NCI-H510A (cell line): Measurements from ENCODE around the gene ACOD1.
"Not testable (repeated sequence)": the region's sequence is repeated elsewhere in the genome, so short reads cannot be mapped to it uniquely, and the experiment has no call there.

Source experiments
- DNase-seq: peaks from one replicate; lab custom pipeline; 2025; lab: John Stamatoyannopoulos, UW

ACOD1 gene

GRCh38 chr13:76953968-76954367 lies 5.7 kb downstream of the ACOD1 start:
- DNase-seq, result no peak

GRCh38 chr13:76954538-76954937 lies 6.2 kb downstream of the ACOD1 start:
- no peak for DNase-seq

DNA sequence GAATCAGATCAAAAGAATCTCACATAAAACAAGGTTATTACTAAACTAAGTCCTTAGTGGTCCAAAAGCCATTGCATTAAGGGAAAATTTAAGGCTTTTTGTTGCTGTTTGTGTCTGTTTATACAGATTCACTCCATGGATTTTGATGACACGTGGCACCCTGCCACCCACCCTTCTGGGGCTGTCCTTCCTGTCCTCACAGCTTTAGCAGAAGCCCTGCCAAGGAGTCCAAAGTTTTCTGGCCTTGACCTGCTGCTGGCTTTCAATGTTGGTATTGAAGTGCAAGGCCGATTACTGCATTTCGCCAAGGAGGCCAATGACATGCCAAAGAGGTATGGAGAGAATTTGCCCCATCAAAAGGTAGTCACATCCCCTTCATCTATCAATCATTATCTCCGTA lies 6.9 kb downstream of the ACOD1 start:
- DNase-seq, result no peak

GRCh38 chr13:76955661-76956060 lies 7.3 kb downstream of the ACOD1 start:
- no peak for DNase-seq

DNA sequence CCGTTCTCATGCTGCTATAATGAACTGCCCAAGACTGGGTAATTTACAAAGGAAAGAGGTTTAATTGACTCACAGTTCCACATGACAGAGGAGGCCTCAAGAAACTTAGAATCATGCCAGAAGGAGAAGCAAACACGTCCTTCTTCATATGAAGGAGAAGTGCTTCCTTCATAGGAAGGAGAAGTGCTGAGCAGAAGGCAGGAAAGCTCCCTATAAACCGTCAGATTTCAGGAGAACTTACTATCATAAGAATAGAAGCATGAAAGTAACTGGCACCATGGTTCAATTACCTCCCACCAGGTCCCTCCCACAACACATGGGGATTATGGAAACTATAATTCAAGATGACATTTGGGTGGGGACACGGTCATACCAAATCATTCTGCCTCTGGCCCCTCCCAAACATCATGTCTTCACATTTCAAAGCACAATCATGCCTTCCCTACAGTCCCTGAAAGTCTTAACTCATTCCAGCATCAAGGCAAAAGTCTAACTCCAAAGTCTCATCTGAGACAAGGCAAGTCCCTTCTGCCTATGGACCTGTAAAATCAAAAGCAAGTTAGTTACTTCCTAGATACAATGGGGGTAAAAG lies 10.6 kb downstream of the ACOD1 start:
- DNase-seq, result no peak

GRCh38 chr13:76959734-76960133 lies 11.4 kb downstream of the ACOD1 start:
- not testable (repeated sequence) for DNase-seq

DNA sequence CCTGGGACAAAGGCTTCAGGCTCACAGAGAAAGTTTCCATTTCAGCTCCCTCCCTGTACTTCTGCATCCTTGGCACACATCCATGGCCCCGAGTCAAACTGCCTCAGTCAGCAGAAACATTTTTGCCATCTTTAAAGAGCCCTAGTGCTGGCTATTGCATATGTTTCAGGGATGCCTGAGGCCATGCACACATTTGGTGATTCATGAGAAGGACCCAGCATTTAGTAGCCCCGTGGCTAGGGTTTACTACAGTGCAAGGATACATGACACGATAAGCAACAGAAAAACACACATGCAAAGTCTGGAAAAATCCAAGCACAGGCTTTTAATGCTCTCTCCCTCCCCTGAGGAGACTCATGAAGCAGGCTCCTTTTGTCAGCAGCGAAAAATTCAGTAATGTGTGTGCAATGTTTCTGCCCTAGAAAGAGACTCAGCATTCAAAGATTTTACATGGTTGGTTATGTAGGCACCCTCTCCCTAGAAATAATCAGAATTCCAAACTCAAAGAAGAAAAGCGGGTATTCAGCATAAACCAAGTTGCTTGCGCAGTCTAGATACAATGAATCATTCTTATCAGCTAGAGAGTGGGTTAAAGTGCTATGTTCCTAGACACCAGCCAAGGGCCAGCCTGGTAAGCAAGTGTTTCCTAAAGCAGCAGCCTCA lies 17.6 kb downstream of the ACOD1 start:
- no peak for DNase-seq

- no peak for DNase-seq
Measured at GRCh38 chr13:76967031-76967430, 18.7 kb downstream of the ACOD1 start.

- no peak for DNase-seq
Measured at GRCh38 chr13:76968041-76968440, 19.7 kb downstream of the ACOD1 start.

- no peak for DNase-seq
Measured at GRCh38 chr13:76969488-76970365, 21.4 kb downstream of the ACOD1 start.

DNA sequence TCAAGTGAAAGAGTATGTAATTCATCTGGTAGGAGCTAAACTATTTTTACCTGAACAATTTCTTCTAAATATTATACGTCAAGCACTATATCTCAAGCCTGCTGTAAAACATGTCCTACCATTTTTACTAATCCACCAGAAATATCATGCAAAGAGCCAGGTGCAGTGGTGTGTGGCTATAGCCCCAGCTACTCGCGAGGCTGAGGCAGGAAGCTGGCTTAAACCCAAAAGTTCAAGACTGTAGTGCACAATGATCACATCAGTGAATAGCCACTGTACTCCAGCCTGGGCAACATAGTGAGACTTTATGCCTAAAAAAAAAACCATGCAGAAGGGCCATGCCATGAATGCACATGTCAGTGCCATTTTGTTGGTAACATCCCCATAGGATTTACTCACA lies 22.9 kb downstream of the ACOD1 start:
- DNase-seq, result no peak

- no peak for DNase-seq
Measured at GRCh38 chr13:76971851-76972829, 23.8 kb downstream of the ACOD1 start.

GRCh38 chr13:76973920-76974617 lies 25.8 kb downstream of the ACOD1 start:
- no peak for DNase-seq

- DNase-seq, result no peak
Measured at GRCh38 chr13:76974618-76974975, 26.3 kb downstream of the ACOD1 start.

DNA sequence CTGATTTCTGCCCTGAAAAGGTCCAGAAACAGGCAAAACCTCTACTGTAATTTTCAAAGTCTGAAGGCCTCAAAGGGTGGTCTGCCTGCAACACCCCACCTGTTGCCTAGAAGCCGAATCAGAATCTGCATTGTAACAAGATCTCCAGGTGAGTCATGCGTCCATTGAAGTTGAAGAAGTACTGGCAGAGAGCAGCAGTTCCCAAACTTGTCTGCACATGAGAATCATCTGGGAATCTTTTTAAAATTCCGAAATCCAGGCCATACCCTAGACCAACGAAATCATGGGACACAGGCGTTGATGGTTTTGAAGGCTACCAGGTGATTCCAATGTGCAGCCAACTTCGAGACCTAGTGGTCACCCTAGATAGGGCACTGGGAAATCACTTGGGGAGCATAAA lies 27.6 kb downstream of the ACOD1 start:
- no peak for DNase-seq

GRCh38 chr13:76976490-76976889 lies 28.2 kb downstream of the ACOD1 start:
- DNase-seq, result no peak

GRCh38 chr13:76976929-76977328 lies 28.6 kb downstream of the ACOD1 start:
- DNase-seq, result no peak

- no peak for DNase-seq
Measured at GRCh38 chr13:76980075-76980718, 31.9 kb downstream of the ACOD1 start.

DNA sequence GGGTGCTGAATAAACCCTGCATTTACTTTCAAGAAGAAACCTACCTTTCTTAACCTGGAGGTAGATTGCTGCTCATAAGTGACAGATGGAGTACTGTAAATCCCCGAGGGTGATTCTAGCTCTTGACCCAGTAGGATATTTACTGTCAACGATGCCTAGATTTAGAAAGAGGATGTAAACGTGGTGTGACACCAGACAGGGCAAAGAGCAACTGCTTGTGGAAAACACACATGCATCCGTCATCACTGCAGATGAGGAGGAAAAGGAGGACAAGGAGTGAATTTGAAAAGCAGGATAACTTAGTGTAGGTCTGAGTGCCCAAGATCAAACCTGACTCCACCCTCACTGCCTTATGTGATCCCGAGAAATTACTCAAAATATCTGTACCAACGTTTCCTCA lies 33.8 kb downstream of the ACOD1 start:
- DNase-seq, result no peak

DNA sequence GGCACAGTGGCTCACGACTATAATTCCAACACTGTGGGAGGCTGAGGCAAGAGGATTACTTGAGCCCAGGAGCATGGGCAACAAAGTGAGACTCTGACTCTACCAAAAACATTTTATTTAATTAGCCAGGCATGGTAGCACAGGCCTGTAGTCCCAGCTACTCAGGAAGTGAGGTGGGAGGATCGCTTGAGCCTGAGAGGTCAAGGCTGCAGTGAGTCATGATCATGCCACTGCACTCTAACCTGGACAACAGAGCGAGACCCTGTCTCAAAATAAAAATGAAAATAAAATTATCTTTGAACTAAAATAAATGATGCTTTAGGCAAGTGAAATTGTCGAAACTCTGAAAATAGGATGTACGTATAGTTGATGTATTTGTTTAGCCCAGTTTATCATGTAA lies 35.4 kb downstream of the ACOD1 start:
- no peak for DNase-seq

GRCh38 chr13:76991432-76991795 lies 43.1 kb downstream of the ACOD1 start:
- no peak for DNase-seq
